ENCODE measurements around the gene INPP5D. TPM values are rescaled to one million over a fixed set of nuclear protein-coding genes. Genes with fewer than 3 reads are reported as not detected.

INPP5D gene
- total RNA-seq, 3 donors from 2014 or later: 8.2 to 14.4 (median 9.1) TPM

GRCh38 chr2:233213975-233214374 is 153.8 kb downstream of the INPP5D start:
- no peak for TF ChIP-seq CTCF (IDR thresholded peaks at IDR 0.05)
- no peak for ATAC-seq
- DNase-seq: no peak

GRCh38 chr2:233217892-233218377 is 157.8 kb downstream of the INPP5D start:
- H3K36me3 ChIP-seq (ENCODE audit: low read depth): no peaks in the 10 kb centered on the region
- intact Hi-C loops (cut with DNase I, micrococcal nuclease): no loop called here
- H3K4me3 ChIP-seq: no peak overlapping the region
- ATAC-seq (no peak), DNase-seq (no peak)
- H3K9me3 ChIP-seq: no peaks in the 10 kb centered on the region
- TF ChIP-seq CTCF (IDR thresholded peaks at IDR 0.05): no peak
- H3K4me1 ChIP-seq (ENCODE audit: low read depth): no peaks in the 10 kb centered on the region

More at GRCh38 chr2:233213975-233214374, 153.8 kb downstream of the INPP5D start:
- H3K9me3 ChIP-seq: no peaks in the 10 kb centered on the region
- intact Hi-C loops (cut with DNase I, micrococcal nuclease): no loop called here
- no peaks in the 10 kb centered on the region for H3K4me1 ChIP-seq (ENCODE audit: low read depth)
- H3K36me3 ChIP-seq (ENCODE audit: low read depth): no peaks in the 10 kb centered on the region
- H3K4me3 ChIP-seq: no peak overlapping the region

GRCh38 chr2:233218836-233219235 is 158.7 kb downstream of the INPP5D start:
- H3K36me3 ChIP-seq (ENCODE audit: low read depth): no peaks in the 10 kb centered on the region
- H3K4me1 ChIP-seq (ENCODE audit: low read depth): no peaks in the 10 kb centered on the region
- DNase-seq: no peak
- intact Hi-C loops (cut with DNase I, micrococcal nuclease): no loop called here
- H3K9me3 ChIP-seq: no peaks in the 10 kb centered on the region
- H3K4me3 ChIP-seq: no peak overlapping the region
- TF ChIP-seq CTCF (IDR thresholded peaks at IDR 0.05): no peak
- ATAC-seq: no peak

- Histone ChIP-seq H3K4me1 (ENCODE audit: low read depth) (no peaks in the 10 kb centered on the region), H3K4me3 (no peak overlapping the region), H3K36me3 (ENCODE audit: low read depth) (no peaks in the 10 kb centered on the region), H3K9me3 (no peaks in the 10 kb centered on the region)
- intact Hi-C loops (cut with DNase I, micrococcal nuclease): no loop called here
- ATAC-seq (no peak), DNase-seq (no peak)
- no peak for TF ChIP-seq CTCF (IDR thresholded peaks at IDR 0.05)
These were observed 159.7 kb downstream of the INPP5D start for GRCh38 chr2:233219848-233220247.

GRCh38 chr2:233221378-233222063 is 161.4 kb downstream of the INPP5D start:
- DNase-seq: no peak
- Histone ChIP-seq H3K4me1 (ENCODE audit: low read depth) (no peaks in the 10 kb centered on the region), H3K4me3 (no peak overlapping the region), H3K36me3 (ENCODE audit: low read depth) (no peaks in the 10 kb centered on the region), H3K9me3 (no peaks in the 10 kb centered on the region)
- no peak for TF ChIP-seq CTCF (IDR thresholded peaks at IDR 0.05)
- intact Hi-C loops (cut with DNase I, micrococcal nuclease): no loop called here
- ATAC-seq: no peak
